IPS DF 4.7 (cell line): ENCODE results near the gene PTPRN2.

Experiments
- DNase-seq: peaks from one replicate; pipeline ENCODE4 v3.0.0-alpha.2; 2013; ENCODE audit warnings: low spot score; ENCODE audit errors: extremely low read depth

Gene PTPRN2

DNA sequence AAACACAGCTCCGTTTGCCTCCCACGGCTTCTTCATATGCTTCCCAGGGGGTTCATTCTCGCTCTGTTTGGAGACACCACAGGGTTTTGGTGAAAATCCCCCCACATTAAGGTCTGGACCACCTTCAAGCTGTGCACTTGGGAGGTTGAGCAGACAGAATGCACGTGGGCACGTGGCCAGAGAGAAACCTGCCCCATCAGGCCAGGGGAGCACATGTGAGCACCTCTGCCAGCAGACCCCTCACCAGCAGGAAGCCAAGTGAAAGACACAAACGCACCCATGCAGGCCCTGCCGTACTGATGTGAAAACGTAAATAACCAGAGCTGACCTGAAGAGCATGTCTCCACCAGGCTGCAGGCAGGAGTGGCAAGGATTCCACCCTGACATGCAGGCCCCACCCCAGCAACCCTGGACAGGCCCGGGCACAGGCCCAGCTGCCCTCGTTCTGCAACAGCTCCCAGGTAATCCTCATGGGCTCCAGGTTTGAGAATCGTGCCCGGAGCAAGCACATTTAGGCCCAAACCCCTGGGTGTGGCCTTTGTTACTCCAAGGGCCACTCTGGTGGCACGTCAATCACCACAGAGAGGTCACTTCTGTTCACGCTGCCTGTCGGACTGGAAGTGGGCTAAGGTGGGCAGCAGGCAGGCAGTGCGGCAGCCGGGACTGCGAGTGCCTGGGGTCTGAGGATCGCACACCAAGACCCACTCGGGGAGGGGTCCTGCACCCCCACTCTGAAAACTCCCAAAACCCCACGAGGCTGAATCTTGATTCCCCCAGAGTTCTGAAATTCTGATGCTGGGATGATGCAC, 184.4 kb downstream of the PTPRN2 start:
- no peak for DNase-seq

GRCh38 chr7:158402471-158402870, 185.2 kb downstream of the PTPRN2 start:
- no peak for DNase-seq

DNA sequence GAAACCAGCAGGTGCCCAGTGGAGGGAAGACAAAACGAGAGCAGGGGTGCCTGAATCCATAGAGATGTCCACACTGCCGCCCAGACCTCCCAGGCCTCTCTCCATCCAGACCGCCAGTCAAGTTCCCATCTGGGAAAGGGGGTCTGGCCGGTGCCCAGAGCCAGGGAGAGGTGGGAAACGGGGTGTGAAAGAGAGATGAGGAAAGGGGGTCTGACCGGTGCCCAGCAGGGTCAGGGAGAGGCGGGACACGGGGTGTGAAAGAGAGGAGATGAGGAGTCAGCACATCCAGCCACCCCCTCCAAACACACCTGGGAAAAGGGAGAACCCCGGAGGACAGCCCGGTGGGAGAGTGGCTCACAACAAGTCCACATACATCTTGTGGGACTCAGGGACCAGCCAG, 185.8 kb downstream of the PTPRN2 start:
- DNase-seq = no peak

- DNase-seq = no peak
These were observed 186.3 kb downstream of the PTPRN2 start for GRCh38 chr7:158401295-158401694.

GRCh38 chr7:158400601-158401225, 186.9 kb downstream of the PTPRN2 start:
- no peak for DNase-seq

GRCh38 chr7:158399762-158400161, 187.9 kb downstream of the PTPRN2 start:
- no peak for DNase-seq

DNA sequence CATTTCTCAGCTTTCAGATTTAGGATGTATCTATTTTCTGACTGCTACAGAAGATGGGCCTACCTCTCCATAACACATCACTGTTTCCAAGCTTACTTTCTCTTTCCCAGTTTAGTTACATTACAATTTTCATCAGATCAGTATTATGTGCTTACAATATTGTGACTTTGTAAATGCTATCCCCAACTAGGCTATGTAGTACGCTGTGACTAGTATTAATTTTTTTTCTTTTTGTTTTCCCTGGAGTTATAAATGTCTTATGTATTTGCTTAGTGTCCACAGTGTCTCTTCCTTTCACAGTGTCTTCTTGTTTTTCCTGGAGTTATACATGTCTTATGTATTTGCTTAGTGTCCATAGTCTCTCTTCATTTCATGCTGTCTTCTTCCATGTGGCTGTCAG, 188.9 kb downstream of the PTPRN2 start:
- no peak for DNase-seq

GRCh38 chr7:158397885-158398284, 189.7 kb downstream of the PTPRN2 start:
- DNase-seq = no peak

- no peak for DNase-seq
These were observed 190.4 kb downstream of the PTPRN2 start for GRCh38 chr7:158396982-158397862.

DNA sequence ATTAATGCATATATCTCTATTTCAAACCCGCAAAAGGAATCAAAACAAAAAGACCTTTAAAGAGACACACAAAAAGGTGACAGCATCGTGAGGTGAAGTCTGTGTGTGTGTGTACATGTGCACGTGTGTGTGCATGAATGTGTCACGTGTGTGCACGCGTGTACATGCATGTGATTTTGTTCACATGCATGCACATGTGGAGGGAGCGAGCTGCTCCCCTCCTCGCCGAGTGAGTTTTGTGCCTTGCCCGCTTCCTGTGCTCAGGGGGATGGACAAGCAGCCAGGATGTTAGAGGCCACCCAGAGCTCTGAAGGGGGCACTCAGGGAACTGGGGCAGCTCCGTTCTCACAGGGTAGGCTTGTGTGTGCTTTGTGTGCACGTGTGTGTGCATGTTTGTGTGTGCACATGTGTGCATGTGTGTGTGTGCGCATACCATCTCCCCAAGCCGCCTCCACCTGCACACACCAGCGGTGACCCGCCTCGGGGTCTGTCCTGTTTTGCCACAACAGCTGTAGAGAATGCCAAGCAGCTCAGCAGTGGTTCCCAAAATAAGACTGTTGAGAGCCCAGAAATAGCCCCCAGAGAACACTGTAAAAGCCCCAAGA, 191.2 kb downstream of the PTPRN2 start:
- no peak for DNase-seq

GRCh38 chr7:158395780-158396278, 191.8 kb downstream of the PTPRN2 start:
- no peak for DNase-seq

- DNase-seq = no peak
These were observed 192.3 kb downstream of the PTPRN2 start for GRCh38 chr7:158395349-158395748.

GRCh38 chr7:158394936-158395335, 192.7 kb downstream of the PTPRN2 start:
- DNase-seq = no peak

GRCh38 chr7:158393926-158394625, 193.5 kb downstream of the PTPRN2 start:
- no peak for DNase-seq

GRCh38 chr7:158392251-158392650, 195.4 kb downstream of the PTPRN2 start:
- no peak for DNase-seq

DNA sequence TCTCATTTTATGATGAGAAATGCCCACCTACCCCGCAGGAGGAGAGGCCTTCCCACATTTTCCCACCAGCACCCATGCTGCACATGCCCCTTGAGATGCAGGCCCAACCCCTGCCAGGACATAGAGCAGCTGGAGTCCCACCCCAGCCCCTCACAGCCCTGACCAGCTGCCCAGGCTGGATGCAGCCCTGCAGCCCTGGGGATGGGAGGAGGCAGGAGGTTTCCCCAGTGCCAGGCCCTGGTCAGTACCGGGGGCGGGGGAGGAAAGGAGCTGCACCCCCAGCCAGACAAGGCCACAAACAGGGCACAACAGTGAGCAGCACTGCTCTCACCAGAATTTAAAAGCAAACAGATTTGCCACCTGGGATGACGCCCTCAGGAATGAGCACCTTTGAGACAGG, 196.1 kb downstream of the PTPRN2 start:
- DNase-seq = no peak

DNA sequence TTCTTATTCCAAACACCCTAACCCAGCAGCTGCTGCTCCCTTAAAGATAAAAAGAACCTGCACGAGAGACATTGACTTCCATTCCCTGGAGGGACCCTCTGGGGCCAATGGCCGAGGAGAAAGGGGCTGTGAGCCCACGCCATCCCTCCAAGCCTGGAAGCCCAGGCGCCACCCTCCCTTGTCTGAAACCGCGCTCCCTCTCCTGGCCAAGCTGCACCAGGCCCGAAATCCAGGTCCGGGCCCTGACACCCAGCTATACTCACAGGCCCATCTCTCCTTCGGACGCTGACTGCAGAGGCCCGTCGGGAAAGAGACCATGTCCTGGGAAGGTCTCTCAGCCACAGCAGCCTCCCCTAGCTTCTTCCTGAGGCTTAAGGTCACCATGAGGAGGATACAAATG, 196.5 kb downstream of the PTPRN2 start:
- DNase-seq = no peak

GRCh38 chr7:158390460-158390859, 197.2 kb downstream of the PTPRN2 start:
- no peak for DNase-seq

GRCh38 chr7:158389514-158390425, 197.9 kb downstream of the PTPRN2 start:
- DNase-seq = no peak

DNA sequence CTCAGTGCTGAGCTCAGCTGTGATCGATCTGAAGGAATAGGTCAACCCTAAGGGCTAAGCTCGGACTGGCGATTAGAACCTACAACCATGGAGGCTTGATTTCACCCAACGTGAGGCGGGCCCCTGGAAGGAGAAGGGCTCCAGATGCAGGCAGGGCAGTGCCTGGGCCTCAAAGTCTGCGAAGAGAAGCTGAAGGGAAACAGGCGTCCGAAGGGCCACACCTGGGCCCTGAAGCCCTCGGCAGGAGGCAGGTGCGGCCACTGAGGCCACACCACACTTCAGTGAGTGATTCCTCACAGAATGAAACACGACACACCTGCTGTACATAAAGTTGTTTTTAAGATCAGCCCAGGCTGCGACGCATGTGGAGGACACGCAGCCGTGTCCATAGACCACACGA, 198.7 kb downstream of the PTPRN2 start:
- DNase-seq = no peak
